Pancreas (tissue), 10 donors: ENCODE data around the gene TSSC4. TPM values are rescaled to one million over a fixed set of nuclear protein-coding genes. Genes with fewer than 3 reads are reported as not detected.

Experiments
- ATAC-seq, 4 donors: fragments of 200-7000 bp; cut with Tn5 transposase; one replicate each; pipeline versions ENCODE4 v1.8.0 to v1.9.1; 2020; ENCODE audit warnings: mild to moderate bottlenecking in 4 of 4, moderate library complexity in 4 of 4
- DNase-seq, 6 donors: peaks; one replicate each; pipeline ENCODE4 v3.0.0-alpha.2; 2020
- FAIRE-seq: peaks from 2 replicates; lab custom pipeline; 2012; peaks lifted over from hg19 to GRCh38; lab: Jason Lieb, UNC
- H3K27ac ChIP-seq, 4 donors: fragments of 200-600 bp; sonication (generic); 1 replicate in 3 of 4; 2 replicates in 1 of 4; pipeline versions ENCODE4 v1.5.0 to v1.8.0; 2020
- H3K27me3 ChIP-seq, 4 donors: fragments of 200-600 bp; one replicate each; pipeline ENCODE4 v1.8.0; 2021
- H3K36me3 ChIP-seq, 3 donors: fragments of 200-600 bp; sonication (generic) in 1 of 3; one replicate each; pipeline versions ENCODE4 v1.5.0 to v1.8.0; 2020 to 2021
- H3K4me1 ChIP-seq, 3 donors: fragments of 200-600 bp; one replicate each; pipeline ENCODE4 v1.8.0; 2021
- H3K4me3 ChIP-seq, 4 donors: fragments of 200-600 bp; sonication (generic) in 2 of 4; one replicate each; pipeline versions ENCODE4 v1.5.0 to v1.8.0; 2020 to 2021
- H3K9me3 ChIP-seq, 4 donors: fragments of 200-600 bp; one replicate each; pipeline ENCODE4 v1.8.0; 2021
- CTCF ChIP-seq, 4 donors: fragments of 200-600 bp; sonication (generic) in 3 of 4; IDR thresholded peaks; one replicate each; pipeline versions ENCODE4 v1.5.0 to v1.8.0; 2021; ENCODE audit warnings: antibody characterized with exemption in 4 of 4
- WGBS, 2 donors: extraction: QIAGEN DNeasy Blood & Tissue Kit; methylation state at CpG; one replicate each; pipeline ENCODE4 v1.1.7; 2013; 5-methylcytosine and 5-hydroxymethylcytosine counted together
- intact Hi-C, 3 donors: fragments of 100-400 bp; cut with DNase I; formaldehyde crosslinking; loops; one replicate each; pipeline versions ENCODE4 v1.11.1 to v1.14.2; 2022
- polyA plus RNA-seq, 2 donors: library from polyadenylated mRNA; stranded (reverse); fragments of 200-250 nt; gene quantifications; one replicate each; pipeline ENCODE4 v1.2.3, GENCODE V29; 2013
- total RNA-seq, 6 donors: library from RNA; stranded (reverse); fragmentation: NEBNext Ultra II Directional in 4 of 6; extraction: Animal tissue kit (Norgen Biotek cat#: 25700) in 4 of 6; gene quantifications; one replicate each; pipeline versions ENCODE4 v1.2.1 to v1.2.4, GENCODE V29; 2021 to 2023
- donor health status: healthy with polysubstance abuse.
- donor health status: DM: no; HTN: no; CAD: no; lungs with moderate emphysema.
- donor health status: DM: no; HTN: no; CAD: no.
- donor health status: control.
- donor health status: control.
- donor health status: Bipolar disorder and iron deficiency.
- donor health status: DM: yes; HTN: yes; CAD: no.
- donor health status: DM: no; HTN: no; CAD: no.
- donor health status: DM: no; HTN: no; CAD: no.
- donor health status: DM: yes; HTN: yes; CAD: no.

The TSSC4 gene
- total and polyA plus RNA-seq, 8 donors = 16.8 to 60.0 (median 22.1) TPM

- WGBS, 2 donors = 82 to 84% methylated on average over 8 of the region's 8 CpGs
- intact Hi-C loops = no loop called here
- Histone ChIP-seq H3K4me1 (peaks cover 0 to 5% (median 0%) of the 10 kb centered on the region in 3 donors), H3K9me3 (no peaks in the 10 kb centered on the region), H3K27me3 (no peaks in the 10 kb centered on the region), H3K36me3 (no peaks in the 10 kb centered on the region), H3K4me3 (no peak overlapping the region), H3K27ac (no peak overlapping the region)
- no peak for ATAC-seq
- no peak for TF ChIP-seq CTCF (IDR thresholded peaks at IDR 0.05)
- no peak for FAIRE-seq
- DNase-seq = peak in 2 of 6 donors; percentile 28 to 38
Observed at GRCh38 chr11:2440646-2441045, 40.1 kb downstream of the TSSC4 start.

- WGBS, 2 donors = 82 to 85% methylated on average over 4 of the region's 4 CpGs
- no peak for FAIRE-seq
- Histone ChIP-seq H3K4me1 (peaks cover 0 to 5% (median 0%) of the 10 kb centered on the region in 3 donors), H3K9me3 (no peaks in the 10 kb centered on the region), H3K36me3 (no peaks in the 10 kb centered on the region), H3K27me3 (no peaks in the 10 kb centered on the region), H3K27ac (no peak overlapping the region), H3K4me3 (no peak overlapping the region)
- ATAC-seq = no peak
- TF ChIP-seq CTCF (IDR thresholded peaks at IDR 0.05) = no peak
- peak in 2 of 6 donors; percentile 49 to 54 for DNase-seq
- intact Hi-C loops = no loop called here
Observed at GRCh38 chr11:2441171-2441570, 40.6 kb downstream of the TSSC4 start.

- Histone ChIP-seq H3K27me3 (no peaks in the 10 kb centered on the region), H3K9me3 (no peaks in the 10 kb centered on the region), H3K4me1 (peaks cover 6 to 16% (median 9%) of the 10 kb centered on the region in 3 donors), H3K4me3 (no peak overlapping the region), H3K27ac (no peak overlapping the region), H3K36me3 (no peaks in the 10 kb centered on the region)
- ATAC-seq (no peak), DNase-seq (no peak), FAIRE-seq (no peak)
- 66 to 69% methylated on average over 2 of the region's 2 CpGs for WGBS, 2 donors
- TF ChIP-seq CTCF (IDR thresholded peaks at IDR 0.05) = no peak
- intact Hi-C loops = no loop called here
Observed at GRCh38 chr11:2442589-2442988, 42.0 kb downstream of the TSSC4 start.

GRCh38 chr11:2443406-2443805, 42.9 kb downstream of the TSSC4 start:
- peak in 3 of 6 donors; percentile 32 to 51 (median 45) for DNase-seq
- ATAC-seq = no peak
- Histone ChIP-seq H3K27ac (no peak overlapping the region), H3K27me3 (no peaks in the 10 kb centered on the region), H3K4me1 (peaks cover 11 to 21% (median 12%) of the 10 kb centered on the region in 3 donors), H3K9me3 (no peaks in the 10 kb centered on the region), H3K4me3 (peak overlapping the region in 1 of 4 donors; percentile 42), H3K36me3 (no peaks in the 10 kb centered on the region)
- FAIRE-seq = no peak
- TF ChIP-seq CTCF (IDR thresholded peaks at IDR 0.05) = no peak
- 45 to 47% methylated on average over 11 of the region's 11 CpGs for WGBS, 2 donors
- intact Hi-C loops = no loop called here
